Measurements from ENCODE around the gene RHOU. TPM values are rescaled to one million over a fixed set of nuclear protein-coding genes. Genes with fewer than 3 reads are reported as not detected.
A peak's percentile ranks its signal among the peaks of the same experiment; 100 is the strongest.

Gene RHOU
- total and polyA plus RNA-seq, 2 of the 13 experiments (the other 11 are each of a cell fraction or from before 2014, with no cell fraction given): 11.9 to 18.5 TPM

DNA sequence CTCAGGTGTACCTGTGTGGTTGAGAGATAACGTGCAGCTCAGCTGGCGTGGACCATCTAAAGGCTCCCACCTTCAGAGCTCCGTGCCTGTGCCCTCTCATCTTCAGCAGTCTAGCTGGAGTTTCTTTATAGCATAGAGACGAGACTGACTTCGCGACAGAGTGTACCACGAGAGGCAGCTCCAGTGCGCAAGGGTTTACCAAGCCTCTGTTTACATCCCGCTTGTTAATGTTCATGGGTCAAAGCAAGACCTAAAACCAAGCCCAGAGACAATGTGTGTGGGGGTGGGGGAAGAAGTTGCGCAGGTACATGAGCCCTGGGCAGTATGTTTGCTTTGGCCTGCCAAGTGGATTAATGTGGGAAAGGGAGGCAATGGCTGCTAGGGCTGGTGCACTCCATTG is 15.6 kb downstream of the RHOU start:
- ATAC-seq (no peak), FAIRE-seq (no peak), DNase-seq (ENCODE audit: low spot score) (no peak)
- intact Hi-C loops (cut with micrococcal nuclease; ENCODE audit: unreplicated experiment): no loop called here
- CTCF ChIA-PET (ENCODE audit: low intra/inter-chr PET ratio, low total read pairs): no interaction called here
- no peaks in the 10 kb centered on the region for H3K9me3 ChIP-seq (ENCODE audit: low read length)
- no peaks in the 10 kb centered on the region for H3K36me3 ChIP-seq (replicated peaks in 1 of 2; ENCODE audit: control insufficient read depth in 1 of 2, insufficient read depth in 2 of 2, low read length in 2 of 2)
- in situ Hi-C loops (cut with HindIII; ENCODE audit: extremely low pct_ligation_motif_present, low pct_unique_long_range_greater_than_20kb): no loop called here
- whole genome bisulfite sequencing (ENCODE audit: low lambda C conversion rate): 48% methylated on average over 10 of the region's 10 CpGs
- H3K9ac ChIP-seq (ENCODE audit: insufficient read depth, low read depth, low read length): no peak overlapping the region
- H2AFZ ChIP-seq (ENCODE audit: low read length): no peak overlapping the region
- no peaks in the 10 kb centered on the region for H4K20me1 ChIP-seq (ENCODE audit: insufficient read depth, low read length)
- TF ChIP-seq, protein P1, sequence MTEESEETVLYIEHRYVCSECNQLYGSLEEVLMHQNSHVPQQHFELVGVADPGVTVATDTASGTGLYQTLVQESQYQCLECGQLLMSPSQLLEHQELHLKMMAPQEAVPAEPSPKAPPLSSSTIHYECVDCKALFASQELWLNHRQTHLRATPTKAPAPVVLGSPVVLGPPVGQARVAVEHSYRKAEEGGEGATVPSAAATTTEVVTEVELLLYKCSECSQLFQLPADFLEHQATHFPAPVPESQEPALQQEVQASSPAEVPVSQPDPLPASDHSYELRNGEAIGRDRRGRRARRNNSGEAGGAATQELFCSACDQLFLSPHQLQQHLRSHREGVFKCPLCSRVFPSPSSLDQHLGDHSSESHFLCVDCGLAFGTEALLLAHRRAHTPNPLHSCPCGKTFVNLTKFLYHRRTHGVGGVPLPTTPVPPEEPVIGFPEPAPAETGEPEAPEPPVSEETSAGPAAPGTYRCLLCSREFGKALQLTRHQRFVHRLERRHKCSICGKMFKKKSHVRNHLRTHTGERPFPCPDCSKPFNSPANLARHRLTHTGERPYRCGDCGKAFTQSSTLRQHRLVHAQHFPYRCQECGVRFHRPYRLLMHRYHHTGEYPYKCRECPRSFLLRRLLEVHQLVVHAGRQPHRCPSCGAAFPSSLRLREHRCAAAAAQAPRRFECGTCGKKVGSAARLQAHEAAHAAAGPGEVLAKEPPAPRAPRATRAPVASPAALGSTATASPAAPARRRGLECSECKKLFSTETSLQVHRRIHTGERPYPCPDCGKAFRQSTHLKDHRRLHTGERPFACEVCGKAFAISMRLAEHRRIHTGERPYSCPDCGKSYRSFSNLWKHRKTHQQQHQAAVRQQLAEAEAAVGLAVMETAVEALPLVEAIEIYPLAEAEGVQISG (CRISPR knock-in tag; IDR thresholded peaks at IDR 0.05): peak; percentile 35; the same call in 1 of the 2 replicates
- no peak for TF ChIP-seq RNF2 (conservative IDR thresholded peaks at IDR 0.05; ENCODE audit: low read depth)
- TF ChIP-seq, protein P2, sequence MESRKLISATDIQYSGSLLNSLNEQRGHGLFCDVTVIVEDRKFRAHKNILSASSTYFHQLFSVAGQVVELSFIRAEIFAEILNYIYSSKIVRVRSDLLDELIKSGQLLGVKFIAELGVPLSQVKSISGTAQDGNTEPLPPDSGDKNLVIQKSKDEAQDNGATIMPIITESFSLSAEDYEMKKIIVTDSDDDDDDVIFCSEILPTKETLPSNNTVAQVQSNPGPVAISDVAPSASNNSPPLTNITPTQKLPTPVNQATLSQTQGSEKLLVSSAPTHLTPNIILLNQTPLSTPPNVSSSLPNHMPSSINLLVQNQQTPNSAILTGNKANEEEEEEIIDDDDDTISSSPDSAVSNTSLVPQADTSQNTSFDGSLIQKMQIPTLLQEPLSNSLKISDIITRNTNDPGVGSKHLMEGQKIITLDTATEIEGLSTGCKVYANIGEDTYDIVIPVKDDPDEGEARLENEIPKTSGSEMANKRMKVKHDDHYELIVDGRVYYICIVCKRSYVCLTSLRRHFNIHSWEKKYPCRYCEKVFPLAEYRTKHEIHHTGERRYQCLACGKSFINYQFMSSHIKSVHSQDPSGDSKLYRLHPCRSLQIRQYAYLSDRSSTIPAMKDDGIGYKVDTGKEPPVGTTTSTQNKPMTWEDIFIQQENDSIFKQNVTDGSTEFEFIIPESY (CRISPR knock-in tag; IDR thresholded peaks at IDR 0.05): peak; percentile 55; the same call in 1 of the 2 replicates
- H3K4me2 ChIP-seq (ENCODE audit: low read depth, low read length): no peak overlapping the region
- no peaks in the 10 kb centered on the region for H3K79me2 ChIP-seq (ENCODE audit: insufficient read depth, low read length)
- peaks cover 12% of the 10 kb centered on the region for H3K4me1 ChIP-seq (ENCODE audit: insufficient read depth, low read length)
- BruUV-seq (replicated peaks): no TSS peak
- POLR2A ChIA-PET: no interaction called here
- H3K4me3 ChIP-seq (replicated peaks in 1 of 3; ENCODE audit: insufficient read depth in 1 of 3, low read depth in 2 of 3, low read length in 3 of 3): no peak overlapping the region
- H3K27ac ChIP-seq (ENCODE audit: extremely low read length, insufficient read depth, low read length): no peak overlapping the region
- peaks cover 2 to 9% of the 10 kb centered on the region in 2 experiments; a peak in 4 of 5 replicates for H3K27me3 ChIP-seq (ENCODE audit: control insufficient read depth in 1 of 2, insufficient read depth in 2 of 2, low read length in 2 of 2)

Data from HepG2 (cell line).